GM19397 (cell line): Measurements from ENCODE around the gene ABTB2.
A peak's percentile ranks its signal among the peaks of the same experiment; 100 is the strongest.

ENCODE experiments used
- ATAC-seq: cut with Tn5 transposase; IDR thresholded peaks from one replicate; pipeline ENCODE4 v1.9.1; 2021; ENCODE audit warnings: mild to moderate bottlenecking, moderate library complexity; ENCODE audit not compliant: unreplicated experiment

The ABTB2 gene

GRCh38 chr11:34176751-34177209 is 181.0 kb downstream of the ABTB2 start:
- ATAC-seq = no peak

- no peak for ATAC-seq
These were observed 182.4 kb downstream of the ABTB2 start for GRCh38 chr11:34175284-34176019.

- ATAC-seq = peak; percentile 83
These were observed 183.3 kb downstream of the ABTB2 start for GRCh38 chr11:34174412-34175041.

GRCh38 chr11:34173050-34173449 is 184.8 kb downstream of the ABTB2 start:
- no peak for ATAC-seq

- ATAC-seq = no peak
These were observed 188.1 kb downstream of the ABTB2 start for GRCh38 chr11:34169686-34170085.

- ATAC-seq = no peak
These were observed 189.0 kb downstream of the ABTB2 start for GRCh38 chr11:34168642-34169420.

- ATAC-seq = no peak
These were observed 189.8 kb downstream of the ABTB2 start for GRCh38 chr11:34167961-34168360.

- no peak for ATAC-seq
These were observed 190.7 kb downstream of the ABTB2 start for GRCh38 chr11:34166806-34167740.

- ATAC-seq = no peak
These were observed 191.8 kb downstream of the ABTB2 start for GRCh38 chr11:34165786-34166555.

GRCh38 chr11:34165121-34165520 is 192.7 kb downstream of the ABTB2 start:
- no peak for ATAC-seq

GRCh38 chr11:34162856-34163255 is 195.0 kb downstream of the ABTB2 start:
- ATAC-seq = no peak

- no peak for ATAC-seq
These were observed 195.4 kb downstream of the ABTB2 start for GRCh38 chr11:34162493-34162820.

- no peak for ATAC-seq
These were observed 195.9 kb downstream of the ABTB2 start for GRCh38 chr11:34161812-34162492.

GRCh38 chr11:34161361-34161760 is 196.4 kb downstream of the ABTB2 start:
- no peak for ATAC-seq

GRCh38 chr11:34160791-34161190 is 197.0 kb downstream of the ABTB2 start:
- ATAC-seq = no peak

- ATAC-seq = no peak
These were observed 197.6 kb downstream of the ABTB2 start for GRCh38 chr11:34160049-34160721.

GRCh38 chr11:34158661-34159060 is 199.1 kb downstream of the ABTB2 start:
- no peak for ATAC-seq

GRCh38 chr11:34157163-34157562 is 200.6 kb downstream of the ABTB2 start:
- no peak for ATAC-seq

- ATAC-seq = no peak
These were observed 202.1 kb downstream of the ABTB2 start for GRCh38 chr11:34155757-34156062.
